ENCODE data around the gene PPP1R13L. TPM values are rescaled to one million over a fixed set of nuclear protein-coding genes. Genes with fewer than 3 reads are reported as not detected.

PPP1R13L gene
- total and polyA plus RNA-seq, 4 donors = 0.51 to 7.7 (median 4.9) TPM

DNA sequence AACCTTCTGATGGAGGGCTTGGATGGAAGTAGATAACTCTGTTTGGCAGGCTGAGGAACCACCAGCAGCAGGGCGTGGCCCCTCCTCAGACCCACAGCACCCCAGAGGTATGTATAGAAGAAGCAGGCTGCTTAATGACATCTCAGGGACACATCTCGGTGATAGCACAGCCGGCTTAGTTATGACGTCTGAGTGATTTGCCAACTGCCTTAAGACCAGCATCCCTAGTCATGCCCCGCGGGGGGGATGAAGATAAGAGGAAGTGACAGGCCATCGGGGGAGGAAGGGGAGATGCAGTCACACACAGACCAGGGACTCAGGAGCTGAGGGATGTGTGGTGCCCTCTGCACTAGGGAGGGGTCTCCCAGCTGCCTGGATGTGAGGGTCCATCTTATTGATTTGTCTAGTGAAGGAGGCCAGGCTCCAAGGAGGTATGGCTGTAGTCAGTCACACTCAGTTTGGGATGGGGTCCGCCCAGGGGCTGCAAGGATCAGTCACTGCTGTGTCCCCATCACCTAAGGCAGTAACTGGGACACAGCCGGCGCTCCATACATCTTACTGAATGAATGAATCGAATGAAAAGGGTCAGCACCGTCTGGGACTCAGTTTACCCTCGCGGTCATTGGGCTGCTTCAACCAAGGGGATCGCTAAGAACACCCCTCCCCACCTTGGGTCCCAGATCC is 38.1 kb upstream of the PPP1R13L start:
- Histone ChIP-seq H3K4me3 (ENCODE audit: low read depth in 1 of 3, low read length in 3 of 3) (no peak overlapping the region), H3K27ac (ENCODE audit: low read depth in 1 of 2, low read length in 2 of 2) (peak overlapping the region; percentile 5 to 33), H3K9ac (ENCODE audit: low read depth in 1 of 2, low read length in 2 of 2) (no peak overlapping the region), H3K27me3 (ENCODE audit: control insufficient read depth in 4 of 4, insufficient read depth in 4 of 4, low read length in 3 of 4) (no peaks in the 10 kb centered on the region), H3K9me3 (ENCODE audit: control insufficient read depth in 4 of 4, low read length in 3 of 4) (no peaks in the 10 kb centered on the region), H3K4me1 (ENCODE audit: control insufficient read depth in 4 of 4, insufficient read depth in 4 of 4, low read length in 3 of 4) (peaks cover 4 to 17% (median 9%) of the 10 kb centered on the region in 4 donors), H3K36me3 (ENCODE audit: control insufficient read depth in 4 of 4, insufficient read depth in 3 of 4, low read depth in 1 of 4, low read length in 3 of 4) (no peaks in the 10 kb centered on the region)
- 22% methylated on average over 15 of the region's 15 CpGs for WGBS
- TF ChIP-seq EGR1 (IDR thresholded peaks at IDR 0.05; ENCODE audit: low read depth in 2 of 2) (no peak), FOXA2 (IDR thresholded peaks at IDR 0.05) (no peak), REST (IDR thresholded peaks at IDR 0.05) (no peak), TAF1 (conservative IDR thresholded peaks at IDR 0.05) (no peak), ZBTB33 (IDR thresholded peaks at IDR 0.05) (no peak), HNF4G (IDR thresholded peaks at IDR 0.05) (no peak), FOXA1 (IDR thresholded peaks at IDR 0.05) (no peak)
- no peak for DNase-seq (ENCODE audit: low spot score)

DNA sequence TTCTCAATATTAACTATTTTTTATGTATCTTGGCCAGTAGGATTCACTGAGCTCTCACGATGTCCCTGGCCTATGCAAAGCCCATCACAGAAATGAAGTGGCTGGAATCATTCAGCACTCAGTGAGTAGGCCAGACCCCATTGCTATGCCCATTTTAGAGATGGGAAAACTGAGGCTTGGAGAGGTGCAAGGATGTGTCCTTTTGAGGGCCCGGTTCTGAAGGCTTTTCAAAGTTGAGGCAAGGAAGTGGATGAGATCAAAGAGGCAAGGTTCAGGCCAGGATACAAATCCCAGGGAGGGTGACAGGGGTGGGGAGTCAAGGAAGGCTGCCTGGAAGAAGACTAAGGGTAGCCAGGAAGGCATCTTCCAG is 37.5 kb upstream of the PPP1R13L start:
- no peak for DNase-seq (ENCODE audit: low spot score)
- Histone ChIP-seq H3K27me3 (ENCODE audit: control insufficient read depth in 4 of 4, insufficient read depth in 4 of 4, low read length in 3 of 4) (no peaks in the 10 kb centered on the region), H3K36me3 (ENCODE audit: control insufficient read depth in 4 of 4, insufficient read depth in 3 of 4, low read depth in 1 of 4, low read length in 3 of 4) (no peaks in the 10 kb centered on the region), H3K27ac (ENCODE audit: low read depth in 1 of 2, low read length in 2 of 2) (peak overlapping the region in 1 of 2 donors; percentile 5), H3K9me3 (ENCODE audit: control insufficient read depth in 4 of 4, low read length in 3 of 4) (no peaks in the 10 kb centered on the region), H3K4me3 (ENCODE audit: low read depth in 1 of 3, low read length in 3 of 3) (no peak overlapping the region), H3K4me1 (ENCODE audit: control insufficient read depth in 4 of 4, insufficient read depth in 4 of 4, low read length in 3 of 4) (peaks cover 4 to 17% (median 9%) of the 10 kb centered on the region in 4 donors), H3K9ac (ENCODE audit: low read depth in 1 of 2, low read length in 2 of 2) (no peak overlapping the region)
- TF ChIP-seq RXRA (IDR thresholded peaks at IDR 0.05) = no peak
- no peak for TF ChIP-seq YY1 (IDR thresholded peaks at IDR 0.05)
- no peak for TF ChIP-seq ATF3 (IDR thresholded peaks at IDR 0.05)
- no peak for TF ChIP-seq TAF1 (conservative IDR thresholded peaks at IDR 0.05)
- TF ChIP-seq ZBTB33 (IDR thresholded peaks at IDR 0.05) = no peak
- no peak for TF ChIP-seq GABPA (IDR thresholded peaks at IDR 0.05 in 1 of 2, conservative IDR thresholded peaks at IDR 0.05 in 1 of 2)
- TF ChIP-seq HNF4G (IDR thresholded peaks at IDR 0.05) = no peak
- TF ChIP-seq FOXA2 (IDR thresholded peaks at IDR 0.05) = no peak
- 75% methylated on average over 2 of the region's 2 CpGs for WGBS
